Subcutaneous abdominal adipose tissue (tissue), 5 donors: ENCODE data around the gene CLRN3.

Experiments
- H3K27ac ChIP-seq: one replicate; pipeline ENCODE4 v1.7.0; 2013; ENCODE audit warnings: low read depth, mild to moderate bottlenecking, inconsistent platforms, low read length, moderate library complexity
- H3K27me3 ChIP-seq, 5 donors: one replicate each; pipeline ENCODE4 v1.7.0; 2013; ENCODE audit warnings: low read length in 5 of 5, inconsistent platforms in 1 of 5; ENCODE audit not compliant: control insufficient read depth in 5 of 5, insufficient read depth in 4 of 5
- H3K36me3 ChIP-seq, 5 donors: one replicate each; pipeline ENCODE4 v1.7.0; 2013; ENCODE audit warnings: low read length in 5 of 5; ENCODE audit not compliant: control insufficient read depth in 5 of 5, insufficient read depth in 5 of 5
- H3K4me1 ChIP-seq, 5 donors: one replicate each; pipeline ENCODE4 v1.7.0; 2013; ENCODE audit warnings: low read length in 5 of 5, mild to moderate bottlenecking in 3 of 5, moderate library complexity in 1 of 5; ENCODE audit not compliant: control insufficient read depth in 5 of 5, insufficient read depth in 5 of 5
- H3K4me3 ChIP-seq, 5 donors: one replicate each; pipeline ENCODE4 v1.7.0; 2013; ENCODE audit warnings: low read length in 5 of 5, low read depth in 1 of 5
- H3K9ac ChIP-seq, 5 donors: one replicate each; pipeline ENCODE4 v1.7.0; 2013; ENCODE audit warnings: low read length in 5 of 5, mild to moderate bottlenecking in 4 of 5, moderate library complexity in 3 of 5
- H3K9me3 ChIP-seq, 5 donors: one replicate each; pipeline ENCODE4 v1.7.0; 2013; ENCODE audit warnings: low read length in 5 of 5; ENCODE audit not compliant: control insufficient read depth in 5 of 5
- donor health status: healthy.
- donor health status: healthy.
- donor health status: healthy.
- donor health status: healthy.
- donor health status: healthy.

CLRN3 gene

GRCh38 chr10:127909716-127910463, 17.1 kb upstream of the CLRN3 start:
- Histone ChIP-seq H3K27me3 (peaks cover 0 to 11% (median 4%) of the 10 kb centered on the region in 5 donors), H3K4me1 (peaks cover 9 to 36% (median 23%) of the 10 kb centered on the region in 5 donors), H3K36me3 (no peaks in the 10 kb centered on the region), H3K4me3 (no peak overlapping the region), H3K9ac (no peak overlapping the region), H3K9me3 (no peaks in the 10 kb centered on the region), H3K27ac (no peak overlapping the region)

GRCh38 chr10:127908959-127909267, 16.2 kb upstream of the CLRN3 start:
- H3K9ac ChIP-seq = no peak overlapping the region
- H3K27me3 ChIP-seq = peaks cover 0 to 13% (median 4%) of the 10 kb centered on the region in 5 donors
- no peak overlapping the region for H3K4me3 ChIP-seq
- no peak overlapping the region for H3K27ac ChIP-seq
- no peaks in the 10 kb centered on the region for H3K36me3 ChIP-seq
- no peaks in the 10 kb centered on the region for H3K9me3 ChIP-seq
- peaks cover 9 to 36% (median 23%) of the 10 kb centered on the region in 5 donors for H3K4me1 ChIP-seq

- H3K4me1 ChIP-seq = peaks cover 9 to 32% (median 23%) of the 10 kb centered on the region in 5 donors
- no peaks in the 10 kb centered on the region for H3K36me3 ChIP-seq
- peak overlapping the region in 2 of 5 donors; percentile 31 to 49 for H3K9ac ChIP-seq
- H3K27ac ChIP-seq = peak overlapping the region; percentile 57
- H3K4me3 ChIP-seq = peak overlapping the region in 4 of 5 donors; percentile 63 to 72 (median 65)
- H3K9me3 ChIP-seq = no peaks in the 10 kb centered on the region
- H3K27me3 ChIP-seq = peaks cover 0 to 13% (median 4%) of the 10 kb centered on the region in 5 donors
Measured at GRCh38 chr10:127908106-127908958, 15.6 kb upstream of the CLRN3 start.

GRCh38 chr10:127907411-127908105, 14.8 kb upstream of the CLRN3 start:
- Histone ChIP-seq H3K4me3 (peak overlapping the region in 4 of 5 donors; percentile 63 to 72 (median 65)), H3K9ac (peak overlapping the region in 4 of 5 donors; percentile 31 to 68 (median 48)), H3K36me3 (no peaks in the 10 kb centered on the region), H3K9me3 (no peaks in the 10 kb centered on the region), H3K27me3 (peaks cover 0 to 13% (median 4%) of the 10 kb centered on the region in 5 donors), H3K4me1 (peaks cover 9 to 28% (median 21%) of the 10 kb centered on the region in 5 donors), H3K27ac (peak overlapping the region; percentile 57)

GRCh38 chr10:127906548-127907377, 14.0 kb upstream of the CLRN3 start, which contains the start of gene PTPRE:
Gene PTPRE (plus strand): TSS chr10:127907103. CDS start chr10:128040882, 133,779 bp downstream.
- no peaks in the 10 kb centered on the region for H3K36me3 ChIP-seq
- peak within 1 kb of the TSS in 4 of 5 donors; percentile 63 to 72 (median 65) for H3K4me3 ChIP-seq
- H3K4me1 ChIP-seq = peaks cover 9 to 28% (median 21%) of the 10 kb centered on the region in 5 donors
- peak within 1 kb of the TSS; percentile 57 for H3K27ac ChIP-seq
- no peaks in the 10 kb centered on the region for H3K9me3 ChIP-seq
- H3K9ac ChIP-seq = peak within 1 kb of the TSS in 4 of 5 donors; percentile 31 to 68 (median 48)
- H3K27me3 ChIP-seq = peaks cover 0 to 13% (median 4%) of the 10 kb centered on the region in 5 donors

- Histone ChIP-seq H3K27ac (no peak overlapping the region), H3K4me3 (no peak overlapping the region), H3K36me3 (no peaks in the 10 kb centered on the region), H3K27me3 (peaks cover 0 to 13% (median 4%) of the 10 kb centered on the region in 5 donors), H3K9me3 (no peaks in the 10 kb centered on the region), H3K9ac (no peak overlapping the region), H3K4me1 (peaks cover 9 to 28% (median 21%) of the 10 kb centered on the region in 5 donors)
Measured at GRCh38 chr10:127905848-127906261, 13.1 kb upstream of the CLRN3 start.

- no peak overlapping the region for H3K9ac ChIP-seq
- no peak overlapping the region for H3K4me3 ChIP-seq
- H3K27me3 ChIP-seq = peaks cover 0 to 13% (median 4%) of the 10 kb centered on the region in 5 donors
- H3K27ac ChIP-seq = no peak overlapping the region
- peaks cover 9 to 28% (median 21%) of the 10 kb centered on the region in 5 donors for H3K4me1 ChIP-seq
- H3K9me3 ChIP-seq = no peaks in the 10 kb centered on the region
- no peaks in the 10 kb centered on the region for H3K36me3 ChIP-seq
Measured at GRCh38 chr10:127905001-127905847, 12.5 kb upstream of the CLRN3 start.

GRCh38 chr10:127904311-127905000, 11.7 kb upstream of the CLRN3 start:
- Histone ChIP-seq H3K36me3 (no peaks in the 10 kb centered on the region), H3K9me3 (no peaks in the 10 kb centered on the region), H3K4me3 (no peak overlapping the region), H3K4me1 (peaks cover 9 to 28% (median 21%) of the 10 kb centered on the region in 5 donors), H3K27ac (no peak overlapping the region), H3K9ac (no peak overlapping the region), H3K27me3 (peaks cover 0 to 17% (median 4%) of the 10 kb centered on the region in 5 donors)
